Mucosa of descending colon (tissue), 3 donors: ENCODE data around the gene ADARB1. TPM values are rescaled to one million over a fixed set of nuclear protein-coding genes. Genes with fewer than 3 reads are reported as not detected.
A peak's percentile ranks its signal among the peaks of the same experiment; 100 is the strongest.

ENCODE experiments used
- ATAC-seq: fragments of 200-7000 bp; cut with Tn5 transposase; one replicate; pipeline ENCODE4 v1.9.1; 2020; ENCODE audit warnings: mild to moderate bottlenecking, moderate library complexity
- DNase-seq, 3 donors: peaks; one replicate each; pipeline ENCODE4 v3.0.0-alpha.2; 2020
- H3K36me3 ChIP-seq: fragments of 200-600 bp; one replicate; pipeline ENCODE4 v1.8.0; 2021; ENCODE audit warnings: low read depth, mild to moderate bottlenecking
- H3K4me1 ChIP-seq: fragments of 200-600 bp; one replicate; pipeline ENCODE4 v1.8.0; 2021; ENCODE audit warnings: low read depth, mild to moderate bottlenecking
- H3K4me3 ChIP-seq: fragments of 200-600 bp; one replicate; pipeline ENCODE4 v1.8.0; 2021; ENCODE audit warnings: mild to moderate bottlenecking
- H3K9me3 ChIP-seq: fragments of 200-600 bp; one replicate; pipeline ENCODE4 v1.8.0; 2021; ENCODE audit warnings: mild to moderate bottlenecking
- intact Hi-C, 2 donors: fragments of 100-400 bp; cut with DNase I in 1 of 2; cut with micrococcal nuclease in 1 of 2; formaldehyde crosslinking; loops; one replicate each; pipeline versions ENCODE4 v1.11.0 to v1.11.1; 2022; cut with DNase I, micrococcal nuclease
- total RNA-seq, 3 donors: library from RNA; stranded (reverse); fragmentation: NEBNext Ultra II Directional in 2 of 3; extraction: Animal tissue kit (Norgen Biotek cat#: 25700) in 2 of 3; gene quantifications; one replicate each; pipeline versions ENCODE4 v1.2.1 to v1.2.4, GENCODE V29; 2021 to 2023
- TF ChIP-seq, protein P1 (sequence below): fragments of 200-600 bp; IDR thresholded peaks from one replicate; pipeline ENCODE4 v1.8.0; 2022; ENCODE audit warnings: antibody characterized with exemption, mild to moderate bottlenecking
- donor health status: DM: no; HTN: no; CAD: no; lungs with moderate emphysema.
- donor health status: DM: no; HTN: no; CAD: no.
- donor health status: DM: no; HTN: yes; CAD: no.

ADARB1 gene
- total RNA-seq, 3 donors from 2014 or later: 5.4 to 91.2 (median 8.8) TPM

DNA sequence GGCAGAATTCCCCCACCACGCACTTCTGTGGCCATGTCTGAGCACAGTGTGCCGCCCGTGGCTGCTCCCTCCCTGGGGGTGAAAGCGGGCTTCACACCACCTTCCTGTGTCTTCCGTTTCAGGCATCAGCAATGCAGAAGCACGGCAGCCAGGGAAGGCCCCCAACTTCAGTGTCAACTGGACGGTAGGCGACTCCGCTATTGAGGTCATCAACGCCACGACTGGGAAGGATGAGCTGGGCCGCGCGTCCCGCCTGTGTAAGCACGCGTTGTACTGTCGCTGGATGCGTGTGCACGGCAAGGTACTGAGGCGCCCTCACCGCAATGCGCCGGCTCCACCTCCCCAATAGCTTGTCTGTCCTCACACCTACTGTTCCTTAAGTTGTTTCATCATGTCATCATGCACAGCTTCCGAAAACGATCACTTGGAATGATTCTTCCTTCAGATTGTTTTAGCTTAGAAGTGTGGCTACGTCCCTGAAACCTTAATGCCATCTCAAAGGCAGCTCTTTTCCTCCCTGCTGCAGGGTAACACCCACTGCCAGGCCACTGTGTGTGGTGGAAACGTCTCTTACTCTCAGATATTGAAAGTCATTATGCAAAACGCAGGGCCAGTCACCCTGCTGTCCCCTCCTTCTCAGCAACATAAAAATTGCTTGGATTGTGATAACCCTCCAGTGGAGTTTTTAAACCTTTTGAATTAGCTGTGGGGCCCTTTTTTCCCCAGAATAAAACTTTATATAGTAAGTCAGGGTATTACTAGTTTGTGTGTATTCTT lies 146.5 kb downstream of the ADARB1 start:
- TF ChIP-seq, protein P1, sequence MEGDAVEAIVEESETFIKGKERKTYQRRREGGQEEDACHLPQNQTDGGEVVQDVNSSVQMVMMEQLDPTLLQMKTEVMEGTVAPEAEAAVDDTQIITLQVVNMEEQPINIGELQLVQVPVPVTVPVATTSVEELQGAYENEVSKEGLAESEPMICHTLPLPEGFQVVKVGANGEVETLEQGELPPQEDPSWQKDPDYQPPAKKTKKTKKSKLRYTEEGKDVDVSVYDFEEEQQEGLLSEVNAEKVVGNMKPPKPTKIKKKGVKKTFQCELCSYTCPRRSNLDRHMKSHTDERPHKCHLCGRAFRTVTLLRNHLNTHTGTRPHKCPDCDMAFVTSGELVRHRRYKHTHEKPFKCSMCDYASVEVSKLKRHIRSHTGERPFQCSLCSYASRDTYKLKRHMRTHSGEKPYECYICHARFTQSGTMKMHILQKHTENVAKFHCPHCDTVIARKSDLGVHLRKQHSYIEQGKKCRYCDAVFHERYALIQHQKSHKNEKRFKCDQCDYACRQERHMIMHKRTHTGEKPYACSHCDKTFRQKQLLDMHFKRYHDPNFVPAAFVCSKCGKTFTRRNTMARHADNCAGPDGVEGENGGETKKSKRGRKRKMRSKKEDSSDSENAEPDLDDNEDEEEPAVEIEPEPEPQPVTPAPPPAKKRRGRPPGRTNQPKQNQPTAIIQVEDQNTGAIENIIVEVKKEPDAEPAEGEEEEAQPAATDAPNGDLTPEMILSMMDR: no peak
- Histone ChIP-seq H3K9me3 (no peaks in the 10 kb centered on the region), H3K4me3 (no peak overlapping the region), H3K36me3 (no peaks in the 10 kb centered on the region), H3K4me1 (no peaks in the 10 kb centered on the region)
- DNase-seq (no peak), ATAC-seq (no peak)
- intact Hi-C loops: no loop called here

DNA sequence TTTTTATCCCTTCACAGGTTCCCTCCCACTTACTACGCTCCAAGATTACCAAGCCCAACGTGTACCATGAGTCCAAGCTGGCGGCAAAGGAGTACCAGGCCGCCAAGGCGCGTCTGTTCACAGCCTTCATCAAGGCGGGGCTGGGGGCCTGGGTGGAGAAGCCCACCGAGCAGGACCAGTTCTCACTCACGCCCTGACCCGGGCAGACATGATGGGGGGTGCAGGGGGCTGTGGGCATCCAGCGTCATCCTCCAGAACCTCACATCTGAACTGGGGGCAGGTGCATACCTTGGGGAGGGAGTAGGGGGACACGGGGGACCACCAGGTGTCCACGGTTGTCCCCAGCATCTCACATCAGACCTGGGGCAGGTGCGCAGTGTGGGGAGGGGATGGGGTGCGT lies 147.6 kb downstream of the ADARB1 start:
- Histone ChIP-seq H3K4me3 (no peak overlapping the region), H3K4me1 (no peaks in the 10 kb centered on the region), H3K36me3 (no peaks in the 10 kb centered on the region), H3K9me3 (no peaks in the 10 kb centered on the region)
- TF ChIP-seq, protein P1: no peak
- no peak for DNase-seq
- intact Hi-C loops: no loop called here
- no peak for ATAC-seq

DNA sequence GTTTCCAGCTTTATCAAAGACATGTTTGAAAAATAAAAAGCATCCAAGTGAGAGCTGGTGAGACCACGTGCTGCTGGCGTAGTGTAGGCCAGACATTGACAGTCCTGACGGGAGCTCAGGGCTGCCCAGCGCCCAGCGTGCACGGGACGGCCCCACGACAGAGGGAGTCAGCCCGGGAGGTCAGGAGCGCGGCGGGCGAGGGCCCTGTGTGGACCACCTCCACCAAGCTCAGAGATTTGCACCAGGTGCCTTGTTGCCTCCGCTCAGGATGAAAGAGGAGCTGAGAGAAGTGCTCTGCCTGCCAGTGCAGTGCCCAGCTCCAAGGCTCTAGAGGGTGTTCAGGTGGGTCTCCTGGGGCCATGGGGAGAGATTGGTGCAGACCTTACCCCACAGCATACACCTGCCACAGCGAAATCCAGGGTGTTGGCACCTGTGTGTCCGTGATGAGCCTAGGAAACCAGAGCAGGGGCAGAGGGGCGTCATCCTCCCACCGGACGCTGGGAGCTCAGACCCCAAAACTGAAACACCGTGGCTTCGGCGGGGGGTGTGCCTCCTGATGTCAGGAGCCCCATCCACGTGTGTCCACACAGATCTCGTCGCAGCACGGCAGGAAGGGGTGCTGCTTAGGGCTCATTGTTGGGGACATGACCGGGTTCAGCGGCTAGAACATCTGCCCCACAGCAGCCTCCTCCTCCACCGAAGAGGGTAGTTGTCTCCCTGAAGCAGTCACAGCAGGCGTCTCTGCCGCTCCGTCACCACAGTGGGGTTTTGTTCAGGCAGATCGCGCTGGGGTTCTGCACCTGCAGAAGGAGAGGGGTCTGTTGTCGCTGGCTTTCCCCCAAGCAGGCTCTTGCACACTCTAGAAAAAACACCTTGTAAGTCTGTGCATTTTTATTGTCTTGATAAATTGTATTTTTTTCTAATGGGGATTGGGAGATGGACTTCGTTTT lies 149.1 kb downstream of the ADARB1 start:
- H3K4me1 ChIP-seq: no peaks in the 10 kb centered on the region
- no peak overlapping the region for H3K4me3 ChIP-seq
- DNase-seq (no peak), ATAC-seq (no peak)
- intact Hi-C loops: no loop called here
- no peaks in the 10 kb centered on the region for H3K36me3 ChIP-seq
- TF ChIP-seq, protein P1: no peak
- H3K9me3 ChIP-seq: no peaks in the 10 kb centered on the region

DNA sequence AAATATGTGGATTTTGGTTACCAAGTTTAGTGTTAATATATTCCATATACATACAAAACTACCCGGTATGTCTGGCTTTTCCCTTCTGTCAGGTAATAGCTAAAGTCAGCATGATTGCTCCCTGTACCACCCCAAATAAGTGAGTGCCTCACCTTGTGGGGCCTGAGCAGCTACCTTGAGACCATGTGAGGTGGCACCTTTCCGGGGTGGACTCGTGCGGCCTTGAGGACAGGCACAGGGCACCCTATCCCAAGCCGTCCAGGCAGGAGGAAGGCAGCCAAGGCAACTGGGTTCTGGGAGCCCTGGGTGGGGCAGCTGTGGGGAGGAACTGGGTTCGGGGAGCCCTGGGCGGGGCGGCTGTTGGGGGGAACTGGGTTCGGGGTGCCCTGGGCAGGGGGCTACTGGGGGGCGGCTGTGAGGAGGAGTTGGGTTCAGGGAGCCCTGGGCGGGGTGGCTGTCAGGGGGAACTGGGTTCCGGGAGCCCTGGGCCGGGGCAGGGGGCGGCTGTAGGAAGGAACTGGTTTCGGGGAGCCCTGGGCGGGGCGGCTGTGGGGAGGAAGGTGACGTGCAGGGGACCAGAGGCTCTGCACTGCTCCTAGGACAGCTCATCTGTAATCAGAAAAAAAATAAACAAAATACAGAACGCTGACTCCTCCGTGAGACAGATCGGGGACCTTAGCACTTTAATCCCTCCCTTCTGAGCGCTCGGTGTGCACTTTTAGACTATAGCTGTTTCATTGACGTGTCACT lies 150.0 kb downstream of the ADARB1 start:
- intact Hi-C loops: no loop called here
- TF ChIP-seq, protein P1: no peak
- Histone ChIP-seq H3K4me3 (no peak overlapping the region), H3K4me1 (no peaks in the 10 kb centered on the region), H3K9me3 (no peaks in the 10 kb centered on the region), H3K36me3 (no peaks in the 10 kb centered on the region)
- DNase-seq: peak in 1 of 3 donors; percentile 74
- ATAC-seq: peak; percentile 66

DNA sequence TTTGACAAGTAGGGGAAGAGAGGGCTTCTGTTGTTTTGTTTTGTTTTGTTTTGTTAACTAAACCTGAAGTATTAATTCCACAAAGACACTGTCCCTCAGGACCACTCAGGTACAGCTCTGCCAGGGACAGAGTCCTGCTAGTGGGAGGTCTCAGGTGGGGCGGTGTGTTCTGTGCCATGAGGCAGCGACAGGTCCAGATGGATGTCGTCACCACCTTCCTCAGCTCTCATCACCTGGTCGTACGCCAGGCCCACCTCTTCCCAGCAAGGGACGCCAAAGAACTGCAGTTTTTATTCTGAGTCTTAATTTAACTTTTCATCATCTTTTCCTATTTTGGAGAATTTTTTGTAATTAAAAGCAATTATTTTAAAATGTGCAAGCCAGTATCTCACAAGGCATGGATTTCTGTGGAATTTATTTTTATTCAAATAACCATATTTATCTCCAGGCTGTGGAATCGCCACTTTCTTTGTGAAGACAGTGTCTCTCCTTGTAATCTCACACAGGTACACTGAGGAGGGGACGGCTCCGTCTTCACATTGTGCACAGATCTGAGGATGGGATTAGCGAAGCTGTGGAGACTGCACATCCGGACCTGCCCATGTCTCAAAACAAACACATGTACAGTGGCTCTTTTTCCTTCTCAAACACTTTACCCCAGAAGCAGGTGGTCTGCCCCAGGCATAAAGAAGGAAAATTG lies 150.8 kb downstream of the ADARB1 start:
- Histone ChIP-seq H3K4me1 (no peaks in the 10 kb centered on the region), H3K4me3 (no peak overlapping the region), H3K9me3 (no peaks in the 10 kb centered on the region), H3K36me3 (no peaks in the 10 kb centered on the region)
- ATAC-seq (no peak), DNase-seq (no peak)
- TF ChIP-seq, protein P1: no peak
- intact Hi-C loops: no loop called here
